Fibroblast of peridontal ligament (primary cell): ENCODE measurements around the gene SCN4B.
A peak's percentile ranks its signal among the peaks of the same experiment; 100 is the strongest.
"Not testable (repeated sequence)": the region's sequence is repeated elsewhere in the genome, so short reads cannot be mapped to it uniquely, and the experiment has no call there.

ENCODE experiments used
- DNase-seq: peaks from one replicate; pipeline ENCODE4 v3.0.0-alpha.2; 2010; ENCODE audit errors: extremely low read depth

SCN4B gene

GRCh38 chr11:118152552-118153471 lies at the start of gene SCN4B:
TSS of gene SCN4B (minus strand) at chr11:118152823. CDS start at chr11:118152673, 150 bp downstream.
- peak; percentile 9 for DNase-seq

DNA sequence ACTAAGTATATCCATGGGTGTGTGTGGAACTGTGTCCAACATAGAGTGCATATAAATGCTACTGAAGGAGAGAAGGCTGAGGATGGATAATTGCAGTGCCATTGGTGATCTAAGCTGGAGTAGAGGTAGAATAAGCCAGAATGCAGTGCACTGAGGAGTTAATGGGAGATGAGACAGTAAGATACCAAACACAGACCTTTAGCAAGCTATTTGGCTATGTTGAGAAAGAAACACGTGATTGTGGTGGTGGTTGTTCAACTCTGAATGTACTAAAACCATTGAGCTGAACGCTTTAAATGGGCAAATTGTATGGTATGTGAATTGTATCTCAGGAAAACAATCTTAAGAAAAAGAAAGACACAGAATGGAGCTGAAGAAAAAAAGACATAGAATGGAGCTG lies 49.3 kb upstream of the SCN4B start:
- DNase-seq: no peak

DNA sequence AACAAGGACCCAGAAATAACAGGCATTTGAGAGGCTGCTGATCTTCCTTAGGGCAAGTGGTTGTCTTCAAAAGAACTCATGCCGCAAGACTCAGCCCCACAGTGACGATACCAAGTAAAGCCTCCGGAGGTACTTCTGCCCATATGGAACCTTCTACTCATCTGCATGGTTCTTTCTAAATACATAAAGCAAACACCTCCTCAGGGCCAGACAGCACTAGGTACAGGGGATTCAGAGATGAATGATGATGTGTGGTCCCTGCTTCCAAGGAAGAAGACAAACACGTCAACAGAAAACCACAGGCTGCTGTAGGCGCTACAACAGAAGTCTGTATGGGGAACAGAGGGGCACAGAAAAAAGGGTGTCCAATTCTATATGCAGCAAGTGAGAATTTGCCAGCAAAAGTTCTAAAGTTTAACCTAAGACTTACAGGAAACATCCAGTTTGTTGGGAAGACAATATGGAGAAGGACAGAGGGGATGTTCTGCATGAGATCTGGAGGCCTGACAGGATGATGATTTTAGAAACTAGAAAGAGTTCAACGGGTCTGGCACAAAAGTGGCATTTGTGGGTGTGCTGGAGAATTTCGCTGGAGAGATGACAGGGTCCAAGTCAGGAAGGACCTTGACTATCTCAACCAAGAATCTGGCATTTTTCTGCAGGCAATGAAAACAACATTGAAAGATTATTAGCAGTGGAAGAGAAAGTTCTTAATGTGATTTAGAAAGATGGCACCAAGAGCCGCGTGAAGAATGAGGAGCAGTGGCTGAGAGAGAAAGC lies 48.5 kb upstream of the SCN4B start:
- no peak for DNase-seq

- DNase-seq: no peak
Measured at GRCh38 chr11:118200497-118200896, 47.9 kb upstream of the SCN4B start.

DNA sequence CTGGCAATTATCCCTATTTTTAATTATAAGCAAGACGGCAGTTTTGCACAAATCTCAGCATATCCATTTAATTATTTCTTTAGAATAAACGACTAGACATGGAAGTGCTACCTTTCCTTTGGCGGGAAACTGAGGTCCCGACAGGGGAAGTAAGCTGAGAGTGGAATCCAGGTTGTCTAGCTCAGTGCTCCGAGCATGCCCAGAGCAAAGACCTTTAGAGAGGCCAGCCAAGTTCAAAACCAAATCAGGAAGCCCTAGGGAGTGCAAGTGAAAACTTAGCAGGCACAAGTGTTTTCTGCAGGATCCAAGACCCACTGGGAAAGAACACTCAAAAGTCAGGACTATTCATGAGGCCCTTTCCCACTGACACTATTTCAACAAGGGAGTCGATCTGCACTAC lies 46.5 kb upstream of the SCN4B start:
- DNase-seq: no peak

DNA sequence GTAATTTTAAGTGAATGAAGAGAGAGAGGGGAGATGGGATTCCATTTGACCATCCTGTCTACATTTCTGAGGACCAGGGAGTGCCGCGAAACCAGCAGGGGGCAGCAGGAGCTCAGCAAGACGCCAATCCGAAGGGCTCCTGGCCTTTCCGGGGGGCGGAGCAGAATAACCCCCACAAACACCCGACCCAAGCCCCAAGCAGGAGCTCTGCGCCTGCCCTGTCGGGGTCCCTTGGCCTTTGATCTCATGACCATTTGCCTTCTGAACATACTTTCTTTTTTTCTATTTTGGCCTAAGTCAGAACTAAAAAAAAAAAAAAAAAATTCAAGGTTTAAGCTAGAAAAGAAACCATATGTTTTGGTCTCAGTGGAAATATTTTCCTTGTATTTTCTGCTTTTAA lies 45.7 kb upstream of the SCN4B start:
- DNase-seq: peak; percentile 49

- peak; percentile 76 for DNase-seq
Measured at GRCh38 chr11:118194835-118195627, 42.4 kb upstream of the SCN4B start.

GRCh38 chr11:118193910-118194566 lies 41.4 kb upstream of the SCN4B start:
- DNase-seq: no peak

DNA sequence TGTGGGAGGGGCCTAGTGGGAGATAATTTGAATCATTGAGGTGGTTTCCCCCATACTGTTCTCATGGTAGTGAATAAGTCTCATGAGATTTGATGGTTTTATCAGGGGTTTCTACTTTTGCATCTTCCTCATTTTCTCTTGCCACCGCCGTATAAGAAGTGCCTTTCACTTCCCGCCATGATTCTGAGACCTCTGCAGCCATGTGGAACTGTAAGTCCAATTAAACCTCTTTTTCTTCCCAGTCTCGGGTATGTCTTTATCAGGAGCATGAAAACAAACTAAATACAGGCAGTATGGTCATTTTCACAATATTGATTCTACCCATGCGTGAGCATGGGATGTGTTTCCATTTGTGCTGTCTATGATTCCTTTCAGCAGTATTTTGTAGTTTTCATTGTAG lies 40.2 kb upstream of the SCN4B start:
- DNase-seq: not testable (repeated sequence)

GRCh38 chr11:118190942-118191506 lies 38.4 kb upstream of the SCN4B start:
- DNase-seq: not testable (repeated sequence)

DNA sequence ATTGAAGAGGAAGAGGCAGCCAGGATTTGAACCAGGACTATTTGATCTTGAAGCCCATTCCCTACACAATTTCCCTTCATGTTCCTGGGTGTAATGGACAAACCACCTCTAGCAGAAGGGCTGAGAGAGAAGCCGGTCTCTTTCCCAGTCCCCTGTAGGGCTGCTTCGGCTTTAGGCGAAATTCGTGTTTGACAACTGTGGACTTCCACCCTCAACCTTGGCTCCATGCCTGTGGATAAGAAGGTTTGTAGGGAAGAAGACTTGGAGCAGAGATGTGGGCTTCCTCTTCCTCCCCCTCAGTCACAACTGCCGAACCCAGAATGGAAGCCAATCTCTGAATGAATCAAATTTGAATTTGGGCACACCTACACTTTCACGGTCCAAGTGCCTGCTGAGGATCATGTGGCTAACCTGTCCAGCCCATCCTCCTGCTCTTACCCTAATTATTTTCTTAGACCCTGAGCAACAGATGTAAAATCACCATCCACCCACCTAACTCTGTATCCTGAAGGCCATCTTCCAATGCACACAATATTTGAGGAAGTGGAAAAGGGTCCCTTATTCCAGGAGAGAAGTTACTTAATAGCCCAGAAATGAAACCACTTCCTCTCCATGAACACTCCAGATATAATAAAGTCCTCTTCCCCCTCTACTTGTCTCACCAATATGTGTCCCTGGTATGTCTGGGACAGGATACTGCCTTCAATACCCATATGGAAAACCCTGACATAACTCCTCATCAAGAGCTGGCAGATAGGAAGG lies 33.9 kb upstream of the SCN4B start:
- no peak for DNase-seq

GRCh38 chr11:118184784-118185579 lies 32.4 kb upstream of the SCN4B start:
- no peak for DNase-seq

- not testable (repeated sequence) for DNase-seq
Measured at GRCh38 chr11:118183691-118184090, 31.1 kb upstream of the SCN4B start.

DNA sequence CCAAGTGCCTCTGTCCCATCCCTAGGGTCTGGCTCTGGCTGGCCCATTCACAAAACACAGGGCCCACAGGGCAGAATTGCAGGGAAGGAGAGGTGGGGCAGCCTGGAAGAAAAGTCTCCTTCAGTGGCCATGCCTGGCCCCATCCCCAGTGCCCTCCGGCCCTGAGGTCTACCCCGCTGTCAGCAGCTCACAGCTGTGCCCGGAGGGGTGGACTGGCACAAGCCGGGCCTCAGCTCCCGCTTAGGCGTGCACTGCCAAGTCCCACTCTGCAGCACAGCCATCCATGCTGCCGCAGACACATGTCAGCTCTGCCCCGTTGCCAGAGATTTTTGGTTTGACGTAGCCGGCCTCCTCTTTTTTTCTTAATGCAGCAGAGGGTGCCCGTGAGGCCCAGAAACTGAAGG lies 27.7 kb upstream of the SCN4B start:
- peak; percentile 7 for DNase-seq

GRCh38 chr11:118176778-118177134 lies 24.1 kb upstream of the SCN4B start:
- DNase-seq: no peak

GRCh38 chr11:118175993-118176777 lies 23.6 kb upstream of the SCN4B start, which contains the start of gene SCN2B:
TSS of gene SCN2B (minus strand) at chr11:118176639. CDS start at chr11:118176431, 208 bp downstream.
- no peak for DNase-seq

- peak; percentile 38 for DNase-seq
Measured at GRCh38 chr11:118175031-118175992, 22.7 kb upstream of the SCN4B start.
